Thyroid gland (tissue), 4 donors: ENCODE data around the gene KLF17.

Experiments used
- CTCF ChIP-seq, 6 experiments: fragments of 200-600 bp in 3 of 6; fragments of 450-650 bp in 3 of 6; sonication (generic) in 3 of 6; IDR thresholded peaks; one replicate each; pipeline ENCODE4 v1.5.1; 2016 to 2019; ENCODE audit warnings: antibody characterized with exemption in 6 of 6, mild to moderate bottlenecking in 2 of 6, inconsistent platforms in 1 of 6, moderate library complexity in 1 of 6
- POLR2A ChIP-seq, 2 donors: fragments of 450-650 bp; IDR thresholded peaks; one replicate each; pipeline ENCODE4 v1.6.1; 2017; ENCODE audit warnings: antibody characterized with exemption in 2 of 2, mild to moderate bottlenecking in 2 of 2, moderate library complexity in 1 of 2

- TF ChIP-seq CTCF (IDR thresholded peaks at IDR 0.05) (no peak), POLR2A (IDR thresholded peaks at IDR 0.05) (no peak)
Observed at GRCh38 chr1:44090429-44091252, 28.0 kb upstream of the KLF17 start.
